SK-N-MC (cell line): ENCODE data around the gene GPRC5C.

Source experiments
- EZH2 ChIP-seq: fragments of 200-600 bp; sonication (generic); IDR thresholded peaks from one replicate; pipeline ENCODE4 v1.6.1; 2017; ENCODE audit warnings: antibody characterized with exemption
- FOXP2 ChIP-seq: optimal IDR thresholded peaks from 2 replicates; pipeline ENCODE3; 2011; ENCODE audit warnings: mild to moderate bottlenecking, moderate library complexity; ENCODE audit not compliant: insufficient read depth; ENCODE audit errors: extremely low read length, control extremely low read depth
- POLR2AphosphoS5 ChIP-seq: IDR thresholded peaks from 2 replicates; pipeline ENCODE4 v1.6.1; 2012; ENCODE audit warnings: mild to moderate bottlenecking, low read depth, low read length, borderline replicate concordance

- no peak for TF ChIP-seq EZH2
- no peak for TF ChIP-seq POLR2AphosphoS5
- TF ChIP-seq FOXP2: no peak
Observed at GRCh38 chr17:74457820-74458166, 25.9 kb downstream of the GPRC5C start.
